ENCODE measurements around the gene CAND2. TPM values are rescaled to one million over a fixed set of nuclear protein-coding genes. Genes with fewer than 3 reads are reported as not detected.
"Not testable (repeated sequence)": the region's sequence is repeated elsewhere in the genome, so short reads cannot be mapped to it uniquely, and the experiment has no call there.

CAND2 gene
- total and polyA plus RNA-seq, 2 experiments from 2014 or later = 5.6 to 20.5 TPM

DNA sequence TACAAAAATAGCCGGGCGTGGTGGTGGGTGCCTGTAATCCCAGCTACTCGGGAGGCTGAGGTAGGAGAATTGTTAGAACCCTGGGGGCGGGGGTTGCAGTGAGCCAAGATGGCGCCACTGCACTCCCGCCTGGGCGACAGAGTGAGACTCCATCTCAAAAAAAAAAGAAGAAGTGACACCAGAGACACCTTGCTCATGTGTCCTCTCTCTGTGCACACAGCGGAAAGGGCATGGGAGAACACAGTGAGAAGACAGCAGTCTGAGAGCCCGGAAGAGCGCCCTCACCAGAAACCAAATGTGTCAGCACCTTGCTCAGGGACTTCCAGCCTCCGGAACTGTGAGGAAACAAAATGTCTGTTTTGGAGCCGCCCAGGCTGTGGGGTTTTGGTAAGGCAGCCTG is 85.4 kb downstream of the CAND2 start:
- H2AFZ ChIP-seq = peak overlapping the region; percentile 52; the same call in 1 of the 2 replicates
- peaks cover 10% of the 10 kb centered on the region for H3K27me3 Mint-ChIP-seq (ENCODE audit: insufficient read depth, low read depth, poor library complexity)
- ATAC-seq (peak; percentile 40), DNase-seq (ENCODE audit: low spot score) (peak; percentile 50)
- H3K9me3 Mint-ChIP-seq; H3K27ac ChIP-seq (ENCODE audit: low read depth); H3K4me3 ChIP-seq; H3K4me3 Mint-ChIP-seq; H3K27ac Mint-ChIP-seq; H3K4me2 ChIP-seq; H3F3A ChIP-seq (replicated peaks; ENCODE audit: low read depth); H3K79me2 ChIP-seq (replicated peaks; ENCODE audit: insufficient read depth); H3K4me1 ChIP-seq (ENCODE audit: insufficient read depth); H3K36me3 Mint-ChIP-seq (ENCODE audit: low read depth); H3K27me3 ChIP-seq (ENCODE audit: insufficient read depth); H3K36me3 ChIP-seq (ENCODE audit: insufficient read depth); H3K9me2 ChIP-seq (ENCODE audit: insufficient read depth); H4K20me1 ChIP-seq (replicated peaks; ENCODE audit: insufficient read depth); H3K4me1 Mint-ChIP-seq: not testable (repeated sequence)
- TF ChIP-seq, protein P1, sequence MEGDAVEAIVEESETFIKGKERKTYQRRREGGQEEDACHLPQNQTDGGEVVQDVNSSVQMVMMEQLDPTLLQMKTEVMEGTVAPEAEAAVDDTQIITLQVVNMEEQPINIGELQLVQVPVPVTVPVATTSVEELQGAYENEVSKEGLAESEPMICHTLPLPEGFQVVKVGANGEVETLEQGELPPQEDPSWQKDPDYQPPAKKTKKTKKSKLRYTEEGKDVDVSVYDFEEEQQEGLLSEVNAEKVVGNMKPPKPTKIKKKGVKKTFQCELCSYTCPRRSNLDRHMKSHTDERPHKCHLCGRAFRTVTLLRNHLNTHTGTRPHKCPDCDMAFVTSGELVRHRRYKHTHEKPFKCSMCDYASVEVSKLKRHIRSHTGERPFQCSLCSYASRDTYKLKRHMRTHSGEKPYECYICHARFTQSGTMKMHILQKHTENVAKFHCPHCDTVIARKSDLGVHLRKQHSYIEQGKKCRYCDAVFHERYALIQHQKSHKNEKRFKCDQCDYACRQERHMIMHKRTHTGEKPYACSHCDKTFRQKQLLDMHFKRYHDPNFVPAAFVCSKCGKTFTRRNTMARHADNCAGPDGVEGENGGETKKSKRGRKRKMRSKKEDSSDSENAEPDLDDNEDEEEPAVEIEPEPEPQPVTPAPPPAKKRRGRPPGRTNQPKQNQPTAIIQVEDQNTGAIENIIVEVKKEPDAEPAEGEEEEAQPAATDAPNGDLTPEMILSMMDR (conservative IDR thresholded peaks at IDR 0.05; ENCODE audit: low read depth in 2 of 2) = peak; percentile 31 to 53

DNA sequence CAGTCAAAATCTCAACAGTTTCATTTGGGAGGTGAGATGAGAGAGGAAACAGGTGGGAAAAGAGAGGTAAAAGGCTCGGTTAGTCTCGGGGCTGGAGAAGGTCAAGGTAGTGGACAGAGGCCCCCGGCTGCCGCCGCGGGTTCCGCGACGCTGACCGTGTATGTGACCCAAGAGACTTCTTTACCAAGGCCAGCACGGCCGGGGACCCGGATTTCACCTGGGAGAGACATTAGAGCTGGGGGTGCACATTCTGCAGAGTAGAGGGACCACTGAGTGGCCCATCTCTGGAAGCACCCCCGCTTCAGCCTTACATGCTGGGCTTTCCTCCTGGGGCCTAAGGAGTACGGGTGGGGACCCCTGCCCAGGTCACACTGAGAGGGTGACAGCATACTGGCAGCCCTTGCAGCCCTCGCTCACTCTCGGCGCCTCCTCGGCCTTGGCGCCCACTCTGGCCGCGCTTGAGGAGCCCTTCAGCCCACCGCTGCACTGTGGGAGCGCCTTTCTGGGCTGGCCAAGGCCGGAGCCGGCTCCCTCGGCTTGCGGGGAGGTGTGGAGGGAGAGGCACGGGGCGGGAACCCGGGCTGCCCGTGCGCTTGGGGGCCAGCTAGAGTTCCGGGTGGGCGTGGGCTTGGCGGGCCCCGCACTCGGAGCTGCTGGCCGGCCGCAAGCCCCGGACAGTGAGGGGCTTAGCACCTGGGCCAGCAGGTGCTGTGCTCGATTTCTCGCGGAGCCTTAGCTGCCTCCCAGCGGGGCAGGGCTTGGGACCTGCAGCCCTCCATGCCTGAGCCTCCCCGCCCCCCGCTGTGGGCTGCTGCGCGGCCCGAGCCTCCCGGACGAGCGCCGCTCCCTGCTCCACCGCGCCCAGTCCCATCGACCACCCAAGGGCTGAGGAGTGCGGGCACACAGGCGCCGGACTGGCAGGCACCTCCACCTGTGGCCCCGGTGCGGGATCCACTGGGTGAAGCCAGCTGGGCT is 86.1 kb downstream of the CAND2 start:
- no peak for TF ChIP-seq POLR2AphosphoS5 (IDR thresholded peaks at IDR 0.05; ENCODE audit: low read depth)
- TF ChIP-seq ZNF114 (CRISPR knock-in tag; IDR thresholded peaks at IDR 0.05) = no peak
- TF ChIP-seq, protein P1 (conservative IDR thresholded peaks at IDR 0.05; ENCODE audit: low read depth in 2 of 2) = no peak
- TF ChIP-seq, protein P2, sequence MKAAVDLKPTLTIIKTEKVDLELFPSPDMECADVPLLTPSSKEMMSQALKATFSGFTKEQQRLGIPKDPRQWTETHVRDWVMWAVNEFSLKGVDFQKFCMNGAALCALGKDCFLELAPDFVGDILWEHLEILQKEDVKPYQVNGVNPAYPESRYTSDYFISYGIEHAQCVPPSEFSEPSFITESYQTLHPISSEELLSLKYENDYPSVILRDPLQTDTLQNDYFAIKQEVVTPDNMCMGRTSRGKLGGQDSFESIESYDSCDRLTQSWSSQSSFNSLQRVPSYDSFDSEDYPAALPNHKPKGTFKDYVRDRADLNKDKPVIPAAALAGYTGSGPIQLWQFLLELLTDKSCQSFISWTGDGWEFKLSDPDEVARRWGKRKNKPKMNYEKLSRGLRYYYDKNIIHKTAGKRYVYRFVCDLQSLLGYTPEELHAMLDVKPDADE (IDR thresholded peaks at IDR 0.05) = no peak
- no peak for TF ChIP-seq JUNB (IDR thresholded peaks at IDR 0.05; ENCODE audit: unreplicated experiment)
- TF ChIP-seq, protein P3, sequence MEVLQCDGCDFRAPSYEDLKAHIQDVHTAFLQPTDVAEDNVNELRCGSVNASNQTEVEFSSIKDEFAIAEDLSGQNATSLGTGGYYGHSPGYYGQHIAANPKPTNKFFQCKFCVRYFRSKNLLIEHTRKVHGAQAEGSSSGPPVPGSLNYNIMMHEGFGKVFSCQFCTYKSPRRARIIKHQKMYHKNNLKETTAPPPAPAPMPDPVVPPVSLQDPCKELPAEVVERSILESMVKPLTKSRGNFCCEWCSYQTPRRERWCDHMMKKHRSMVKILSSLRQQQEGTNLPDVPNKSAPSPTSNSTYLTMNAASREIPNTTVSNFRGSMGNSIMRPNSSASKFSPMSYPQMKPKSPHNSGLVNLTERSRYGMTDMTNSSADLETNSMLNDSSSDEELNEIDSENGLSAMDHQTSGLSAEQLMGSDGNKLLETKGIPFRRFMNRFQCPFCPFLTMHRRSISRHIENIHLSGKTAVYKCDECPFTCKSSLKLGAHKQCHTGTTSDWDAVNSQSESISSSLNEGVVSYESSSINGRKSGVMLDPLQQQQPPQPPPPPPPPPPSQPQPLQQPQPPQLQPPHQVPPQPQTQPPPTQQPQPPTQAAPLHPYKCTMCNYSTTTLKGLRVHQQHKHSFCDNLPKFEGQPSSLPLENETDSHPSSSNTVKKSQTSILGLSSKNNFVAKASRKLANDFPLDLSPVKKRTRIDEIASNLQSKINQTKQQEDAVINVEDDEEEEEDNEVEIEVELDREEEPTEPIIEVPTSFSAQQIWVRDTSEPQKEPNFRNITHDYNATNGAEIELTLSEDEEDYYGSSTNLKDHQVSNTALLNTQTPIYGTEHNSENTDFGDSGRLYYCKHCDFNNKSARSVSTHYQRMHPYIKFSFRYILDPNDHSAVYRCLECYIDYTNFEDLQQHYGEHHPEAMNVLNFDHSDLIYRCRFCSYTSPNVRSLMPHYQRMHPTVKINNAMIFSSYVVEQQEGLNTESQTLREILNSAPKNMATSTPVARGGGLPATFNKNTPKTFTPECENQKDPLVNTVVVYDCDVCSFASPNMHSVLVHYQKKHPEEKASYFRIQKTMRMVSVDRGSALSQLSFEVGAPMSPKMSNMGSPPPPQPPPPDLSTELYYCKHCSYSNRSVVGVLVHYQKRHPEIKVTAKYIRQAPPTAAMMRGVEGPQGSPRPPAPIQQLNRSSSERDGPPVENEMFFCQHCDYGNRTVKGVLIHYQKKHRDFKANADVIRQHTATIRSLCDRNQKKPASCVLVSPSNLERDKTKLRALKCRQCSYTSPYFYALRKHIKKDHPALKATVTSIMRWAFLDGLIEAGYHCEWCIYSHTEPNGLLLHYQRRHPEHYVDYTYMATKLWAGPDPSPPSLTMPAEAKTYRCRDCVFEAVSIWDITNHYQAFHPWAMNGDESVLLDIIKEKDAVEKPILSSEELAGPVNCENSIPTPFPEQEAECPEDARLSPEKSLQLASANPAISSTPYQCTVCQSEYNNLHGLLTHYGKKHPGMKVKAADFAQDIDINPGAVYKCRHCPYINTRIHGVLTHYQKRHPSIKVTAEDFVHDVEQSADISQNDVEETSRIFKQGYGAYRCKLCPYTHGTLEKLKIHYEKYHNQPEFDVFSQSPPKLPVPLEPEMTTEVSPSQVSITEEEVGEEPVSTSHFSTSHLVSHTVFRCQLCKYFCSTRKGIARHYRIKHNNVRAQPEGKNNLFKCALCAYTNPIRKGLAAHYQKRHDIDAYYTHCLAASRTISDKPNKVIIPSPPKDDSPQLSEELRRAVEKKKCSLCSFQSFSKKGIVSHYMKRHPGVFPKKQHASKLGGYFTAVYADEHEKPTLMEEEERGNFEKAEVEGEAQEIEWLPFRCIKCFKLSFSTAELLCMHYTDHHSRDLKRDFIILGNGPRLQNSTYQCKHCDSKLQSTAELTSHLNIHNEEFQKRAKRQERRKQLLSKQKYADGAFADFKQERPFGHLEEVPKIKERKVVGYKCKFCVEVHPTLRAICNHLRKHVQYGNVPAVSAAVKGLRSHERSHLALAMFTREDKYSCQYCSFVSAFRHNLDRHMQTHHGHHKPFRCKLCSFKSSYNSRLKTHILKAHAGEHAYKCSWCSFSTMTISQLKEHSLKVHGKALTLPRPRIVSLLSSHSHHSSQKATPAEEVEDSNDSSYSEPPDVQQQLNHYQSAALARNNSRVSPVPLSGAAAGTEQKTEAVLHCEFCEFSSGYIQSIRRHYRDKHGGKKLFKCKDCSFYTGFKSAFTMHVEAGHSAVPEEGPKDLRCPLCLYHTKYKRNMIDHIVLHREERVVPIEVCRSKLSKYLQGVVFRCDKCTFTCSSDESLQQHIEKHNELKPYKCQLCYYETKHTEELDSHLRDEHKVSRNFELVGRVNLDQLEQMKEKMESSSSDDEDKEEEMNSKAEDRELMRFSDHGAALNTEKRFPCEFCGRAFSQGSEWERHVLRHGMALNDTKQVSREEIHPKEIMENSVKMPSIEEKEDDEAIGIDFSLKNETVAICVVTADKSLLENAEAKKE (CRISPR knock-in tag; IDR thresholded peaks at IDR 0.05) = no peak
- no peak for TF ChIP-seq EZH2 (IDR thresholded peaks at IDR 0.05; ENCODE audit: low read depth, unreplicated experiment)
- TF ChIP-seq STAT1 (IDR thresholded peaks at IDR 0.05; ENCODE audit: unreplicated experiment) = no peak
- no peak for ATAC-seq
- no peak for DNase-seq (ENCODE audit: low spot score)

More for the DNA sequence above, 86.1 kb downstream of the CAND2 start:
- no peak overlapping the region for H3K27ac Mint-ChIP-seq
- H3K4me1 Mint-ChIP-seq = peaks cover 7% of the 10 kb centered on the region
- Histone ChIP-seq H3K36me3 (ENCODE audit: insufficient read depth) (no peaks in the 10 kb centered on the region), H2AFZ (peak overlapping the region; percentile 52; the same call in 1 of the 2 replicates), H4K20me1 (replicated peaks; ENCODE audit: insufficient read depth) (no peaks in the 10 kb centered on the region), H3K9me2 (ENCODE audit: insufficient read depth) (no peaks in the 10 kb centered on the region), H3K79me2 (replicated peaks; ENCODE audit: insufficient read depth) (no peaks in the 10 kb centered on the region), H3F3A (replicated peaks; ENCODE audit: low read depth) (no peaks in the 10 kb centered on the region), H3K4me1 (ENCODE audit: insufficient read depth) (no peaks in the 10 kb centered on the region), H3K27ac (ENCODE audit: low read depth) (no peak overlapping the region), H3K4me2 (no peak overlapping the region), H3K27me3 (ENCODE audit: insufficient read depth) (peaks cover 8% of the 10 kb centered on the region; the same call in 1 of the 2 replicates), H3K4me3 (no peak overlapping the region)
- no peaks in the 10 kb centered on the region; the same call in 2 of the 3 replicates for H3K36me3 Mint-ChIP-seq (ENCODE audit: low read depth)
- peaks cover 9% of the 10 kb centered on the region for H3K27me3 Mint-ChIP-seq (ENCODE audit: insufficient read depth, low read depth, poor library complexity)
- no peak overlapping the region for H3K4me3 Mint-ChIP-seq
- peaks cover 5% of the 10 kb centered on the region; the same call in 1 of the 3 replicates for H3K9me3 Mint-ChIP-seq
